Smooth muscle cell of the brain vasculature (primary cell): ENCODE results near the gene TMEM178B.
"Not testable (repeated sequence)": the region's sequence is repeated elsewhere in the genome, so short reads cannot be mapped to it uniquely, and the experiment has no call there.

Source experiments
- DNase-seq: peaks from one replicate; pipeline ENCODE4 v3.0.0-alpha.2; 2012; ENCODE audit warnings: low read depth, low spot score

Gene TMEM178B

GRCh38 chr7:141387521-141388217 is 313.8 kb downstream of the TMEM178B start:
- no peak for DNase-seq

DNA sequence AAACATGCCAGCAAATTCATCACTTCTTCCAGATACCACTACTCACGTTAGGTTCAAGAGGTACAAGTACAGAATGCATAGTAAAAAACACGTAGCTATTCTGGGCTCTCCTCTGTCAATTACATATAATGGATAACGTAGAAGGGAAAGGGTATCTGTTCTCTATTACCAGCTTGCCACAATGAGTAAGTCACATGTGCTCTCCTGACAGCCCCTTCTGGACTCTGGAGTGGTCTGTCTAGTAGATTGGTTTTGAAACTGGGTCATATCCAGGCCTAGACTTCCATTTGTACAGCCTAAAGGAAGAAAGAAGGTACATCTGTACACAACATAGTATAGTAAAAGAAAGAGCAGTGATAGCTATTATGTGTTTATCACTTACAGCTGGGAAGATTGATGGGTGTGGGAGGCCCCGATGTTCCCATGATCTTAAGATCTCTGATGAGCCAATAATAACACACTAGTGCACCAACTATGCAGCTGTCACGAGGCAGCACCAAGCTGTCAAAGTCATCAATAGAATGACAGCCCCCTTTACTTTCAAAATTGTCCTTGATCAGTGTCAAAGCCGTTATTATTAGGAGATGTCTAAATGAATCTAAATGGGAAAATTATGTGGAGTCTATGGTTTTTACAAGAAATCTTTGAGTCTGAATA is 315.4 kb downstream of the TMEM178B start:
- DNase-seq = no peak

GRCh38 chr7:141390339-141390738 is 316.5 kb downstream of the TMEM178B start:
- no peak for DNase-seq

DNA sequence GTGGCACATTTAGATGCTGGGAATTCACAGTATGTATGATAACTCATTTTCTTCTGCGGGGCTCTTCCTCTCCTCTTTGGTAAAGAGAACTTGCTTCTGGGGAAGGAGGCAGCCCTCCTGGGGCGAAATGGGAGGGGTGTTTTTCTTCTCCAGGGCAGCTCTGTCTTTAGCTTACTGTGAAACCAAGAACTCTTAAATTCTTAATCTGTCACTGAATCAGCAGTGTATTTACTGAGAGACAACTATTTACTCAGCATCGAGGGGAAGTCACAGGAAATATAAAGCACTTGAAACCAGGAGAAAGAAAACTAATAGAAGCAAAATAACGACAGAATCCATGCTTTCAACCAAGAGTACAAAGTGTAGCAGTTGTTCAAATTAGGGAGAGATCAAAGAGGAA is 319.2 kb downstream of the TMEM178B start:
- DNase-seq = no peak

DNA sequence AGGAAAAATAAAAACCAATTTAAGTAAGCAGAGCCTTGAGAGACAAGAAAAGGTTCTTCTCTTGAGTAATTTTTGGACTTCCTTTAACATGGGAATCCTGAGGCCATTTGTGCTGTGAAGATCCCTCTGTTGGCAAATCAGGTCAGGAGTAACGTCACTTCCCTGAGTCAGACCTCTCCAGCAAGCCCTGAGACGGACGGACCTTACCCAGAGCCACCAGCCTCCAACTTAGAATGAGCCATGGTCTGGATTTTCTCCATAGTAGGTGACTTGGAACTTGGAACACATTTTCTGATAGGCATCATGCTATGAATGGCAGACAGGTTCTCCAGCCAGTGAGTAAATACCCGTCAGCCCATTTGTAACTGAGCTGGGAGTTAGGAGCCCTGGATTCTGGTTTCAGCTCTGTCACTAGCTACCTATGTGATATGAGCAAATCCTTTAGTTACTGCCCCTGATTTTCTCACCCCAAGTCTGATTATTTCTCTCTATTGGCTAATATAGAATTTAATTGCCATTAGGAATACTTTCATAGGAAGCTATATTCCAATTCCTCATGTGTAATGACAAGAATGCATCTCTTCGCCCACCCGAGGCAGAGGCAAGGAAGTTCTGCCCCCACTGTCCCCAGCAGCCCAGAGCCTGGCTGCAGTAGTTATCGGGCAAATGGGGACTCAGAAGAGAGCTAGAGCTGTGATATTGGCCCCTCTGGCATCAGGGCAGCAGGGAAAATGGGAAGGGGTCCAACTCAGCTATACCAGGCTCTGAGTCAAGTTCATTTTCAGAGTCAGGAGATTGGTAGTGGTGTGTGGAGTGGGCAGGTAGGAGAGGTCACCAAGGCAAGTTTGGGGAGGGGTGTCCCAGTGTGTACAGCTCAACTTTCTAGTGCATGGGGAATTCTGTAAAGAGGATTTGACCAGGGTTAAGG is 323.6 kb downstream of the TMEM178B start:
- DNase-seq = no peak

DNA sequence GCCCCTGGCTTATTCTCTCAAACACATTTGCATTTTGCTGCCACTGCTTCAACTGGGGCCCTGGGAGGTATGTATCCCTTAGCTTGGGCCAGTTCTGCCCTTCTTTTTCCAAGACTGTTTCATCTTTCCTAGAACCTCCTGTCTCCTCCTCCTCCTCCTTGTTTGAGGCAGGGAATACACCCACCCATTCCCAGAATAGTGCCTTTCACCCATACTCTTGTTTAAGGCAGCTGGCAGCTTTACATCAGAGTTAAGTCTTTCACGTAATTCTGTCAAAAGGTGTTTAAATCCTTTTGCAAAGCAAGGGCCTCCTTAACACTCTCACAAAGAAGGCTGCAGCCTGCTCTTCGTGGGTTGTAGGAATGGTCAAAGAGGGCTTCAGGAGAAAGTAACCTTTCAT is 326.5 kb downstream of the TMEM178B start:
- no peak for DNase-seq

DNA sequence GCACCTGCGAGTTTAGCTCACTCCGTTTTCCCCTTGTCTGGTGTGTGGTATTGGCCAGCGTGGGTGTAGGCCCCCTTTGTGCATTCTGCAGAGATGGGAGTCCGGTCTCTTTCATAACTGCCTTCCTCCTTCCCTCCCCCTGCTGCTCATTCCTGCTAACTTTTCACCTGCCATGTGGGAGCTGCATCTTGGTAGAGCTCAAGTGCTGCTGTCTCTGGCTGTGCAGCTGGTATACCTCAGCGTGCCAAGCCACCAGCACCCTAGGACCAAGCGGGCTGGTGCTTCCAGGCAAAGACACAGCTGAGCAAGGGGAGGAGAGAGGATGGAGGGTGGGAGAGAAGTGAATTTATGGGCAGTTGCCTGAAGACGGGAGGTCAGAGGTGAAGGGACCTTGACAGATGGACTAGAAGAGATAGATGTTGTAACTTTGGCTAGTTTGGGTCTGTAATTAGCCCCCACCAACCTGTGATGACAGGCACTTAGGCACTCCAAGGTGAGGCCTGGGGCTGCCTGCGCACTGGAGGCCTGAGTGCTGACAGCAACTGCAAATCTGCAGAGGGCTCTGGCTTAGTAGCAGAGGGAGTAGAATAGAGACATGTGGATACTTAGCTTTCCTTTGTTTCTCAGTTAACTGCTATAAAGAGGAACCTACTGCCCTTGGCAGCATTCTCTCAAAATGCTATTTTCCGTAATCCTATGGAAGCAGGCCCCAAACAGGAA is 328.6 kb downstream of the TMEM178B start:
- DNase-seq = no peak

DNA sequence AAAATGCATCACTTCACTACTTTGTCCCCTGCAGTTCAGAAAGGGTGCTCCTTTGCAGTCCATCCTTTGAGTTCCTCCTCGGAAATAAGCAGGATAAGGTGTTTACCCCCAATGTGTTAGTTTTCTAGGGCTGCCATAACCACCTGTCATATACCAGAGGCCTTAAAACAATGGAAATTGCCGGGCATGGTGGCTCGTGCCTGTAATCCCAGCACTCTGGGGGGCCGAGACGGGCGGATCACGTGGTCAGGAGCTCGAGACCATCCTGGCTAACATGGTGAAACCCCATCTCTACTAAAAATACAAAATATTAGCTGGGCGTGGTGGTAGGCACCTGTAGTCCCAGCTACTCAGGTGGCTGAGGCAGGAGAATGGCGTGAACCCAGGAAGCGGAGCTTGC is 330.0 kb downstream of the TMEM178B start:
- DNase-seq = not testable (repeated sequence)

DNA sequence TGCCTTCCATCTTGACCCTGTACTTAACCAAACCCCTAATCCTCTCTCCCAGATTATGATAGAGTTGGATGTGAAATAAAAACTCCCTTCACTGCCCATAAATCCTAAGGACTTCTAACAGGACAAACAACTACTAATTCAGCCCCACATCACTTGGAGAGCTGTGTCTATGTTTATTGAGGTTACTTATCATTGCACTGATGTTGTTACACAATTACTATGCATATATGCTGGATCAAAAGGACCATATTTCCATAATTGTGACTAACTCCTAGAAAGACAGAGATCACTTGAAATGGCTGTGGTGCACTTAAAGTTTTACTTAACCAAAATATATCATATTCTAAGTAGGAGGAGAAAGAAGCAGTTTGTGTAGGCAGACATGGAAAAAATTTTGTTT is 332.5 kb downstream of the TMEM178B start:
- no peak for DNase-seq

DNA sequence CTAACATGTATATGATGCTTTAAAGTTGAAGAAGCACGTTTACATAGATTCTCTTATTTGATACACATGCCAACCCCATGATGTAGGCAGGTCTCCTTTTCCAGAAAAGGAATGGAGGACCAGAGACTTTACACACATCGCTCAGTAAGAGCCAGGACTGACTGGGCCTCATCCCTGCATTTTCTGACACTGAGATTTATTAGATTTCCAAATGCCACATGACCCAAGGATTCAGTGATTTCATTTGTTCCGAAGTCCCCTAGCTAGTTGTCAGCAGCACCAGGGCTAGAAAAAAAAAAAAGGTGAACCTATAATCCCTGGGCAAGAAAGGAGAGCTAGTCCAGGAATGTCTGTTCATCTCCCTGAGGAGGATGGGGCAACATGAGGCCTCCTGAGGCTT is 334.0 kb downstream of the TMEM178B start:
- DNase-seq = no peak

DNA sequence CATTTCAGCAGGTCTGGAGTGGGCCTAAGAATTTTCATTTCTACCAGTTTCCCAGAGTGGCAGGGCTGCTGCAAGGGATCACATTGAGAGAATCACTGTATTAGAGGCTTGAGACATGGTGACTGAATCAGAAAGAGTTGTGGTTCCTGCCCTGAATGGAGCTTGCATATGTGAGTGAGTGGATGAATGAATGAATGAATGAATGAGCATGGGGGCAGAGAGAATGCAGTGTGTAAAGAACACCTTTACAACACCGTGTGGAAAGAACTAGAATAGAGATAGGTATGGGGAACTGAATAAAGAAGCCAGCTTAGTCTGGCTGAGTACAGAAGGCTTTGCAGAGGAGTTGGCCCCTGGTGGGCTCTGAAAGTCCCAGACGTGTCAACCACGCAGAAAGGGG is 334.6 kb downstream of the TMEM178B start:
- no peak for DNase-seq

DNA sequence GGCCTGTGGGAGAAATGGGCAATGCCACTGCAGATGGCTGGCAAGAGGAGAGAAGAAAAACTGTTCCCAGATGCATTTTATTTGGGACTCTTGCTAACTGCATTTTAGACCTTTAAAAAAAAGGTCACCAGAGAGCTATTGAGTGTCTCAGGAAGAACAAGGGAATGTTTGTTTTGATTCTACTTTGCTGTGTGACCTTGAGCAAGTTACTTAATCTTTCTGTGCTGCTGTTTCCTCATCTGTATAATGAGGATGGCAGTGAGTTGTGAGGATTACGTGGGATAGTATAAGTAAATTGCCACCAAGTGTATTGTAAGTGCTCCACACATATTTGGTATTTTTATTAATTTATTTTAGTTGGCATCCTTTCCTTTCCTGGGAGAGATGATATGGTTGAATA is 335.4 kb downstream of the TMEM178B start:
- no peak for DNase-seq

DNA sequence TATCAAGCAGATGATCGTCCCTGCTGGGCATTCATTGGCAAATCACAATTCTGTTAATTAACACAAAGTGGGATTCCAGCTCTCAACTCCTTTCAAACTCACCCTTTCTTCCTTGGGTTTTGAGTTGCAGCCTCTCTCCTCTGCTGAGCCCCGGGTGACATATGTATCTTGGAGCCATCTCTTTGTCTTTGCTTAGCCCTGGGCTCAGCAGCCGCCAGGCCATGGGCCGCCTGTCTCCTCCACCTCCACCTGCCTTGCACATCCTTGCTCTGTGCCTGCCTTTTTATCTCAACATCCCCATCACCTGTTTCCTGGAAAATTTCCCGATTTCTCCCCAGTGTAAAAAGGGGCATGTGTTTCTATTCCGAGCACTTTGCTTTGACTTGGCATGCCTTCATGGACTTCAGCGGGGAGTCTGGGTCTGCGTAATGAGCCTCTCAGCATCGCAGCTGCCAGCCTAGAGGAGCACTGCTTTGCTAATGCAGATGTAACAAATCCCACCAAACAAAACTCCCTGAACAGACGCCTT is 336.0 kb downstream of the TMEM178B start:
- DNase-seq = no peak

DNA sequence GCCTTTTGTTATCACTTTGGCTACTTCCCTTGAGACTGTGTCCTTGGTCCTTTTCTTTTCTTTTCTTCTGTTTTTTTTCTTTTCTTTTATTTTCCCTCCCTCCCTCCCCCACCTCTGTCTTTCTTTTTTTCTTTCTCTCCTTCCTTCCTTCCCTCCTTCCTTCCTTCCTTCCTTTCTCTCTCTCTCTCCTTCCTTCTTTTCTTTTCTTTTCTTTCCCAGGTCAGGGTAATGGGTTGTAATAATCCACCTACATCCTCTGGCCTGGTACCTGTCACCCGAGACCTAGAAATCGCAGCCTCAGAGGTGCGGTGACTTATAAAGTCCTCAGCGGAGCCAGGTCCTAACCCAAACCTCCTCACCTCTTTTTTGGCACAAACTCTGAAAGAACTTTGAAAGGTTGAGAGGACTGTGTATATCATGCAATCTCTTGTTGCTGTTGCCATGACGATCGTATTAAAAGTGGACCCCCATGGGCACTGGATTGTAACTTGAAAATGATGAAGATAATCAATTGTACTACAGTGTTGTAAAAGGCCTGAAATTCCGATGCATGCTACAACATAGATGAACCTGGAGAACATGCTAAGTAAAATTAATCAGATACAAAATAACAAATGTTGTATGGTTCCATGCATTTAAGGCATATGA is 336.6 kb downstream of the TMEM178B start:
- no peak for DNase-seq

DNA sequence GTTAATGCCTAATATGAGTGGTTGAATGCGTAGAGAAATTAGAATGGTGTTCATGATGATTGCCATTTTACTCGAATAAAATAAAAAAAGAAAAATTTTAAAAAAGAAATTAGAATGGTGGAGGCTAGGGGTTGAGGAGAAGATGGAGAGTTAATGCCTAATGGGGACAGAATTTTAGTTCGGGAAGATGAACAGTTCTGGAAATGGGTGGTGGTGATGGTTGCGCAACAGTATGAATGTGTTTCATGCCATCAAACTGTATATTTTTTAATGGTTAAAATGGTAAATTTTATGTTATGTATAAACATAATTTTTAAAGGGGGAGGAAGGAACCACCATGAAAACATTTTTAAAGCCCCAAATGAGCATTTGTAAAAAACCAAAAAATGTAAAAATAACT is 337.3 kb downstream of the TMEM178B start:
- no peak for DNase-seq

DNA sequence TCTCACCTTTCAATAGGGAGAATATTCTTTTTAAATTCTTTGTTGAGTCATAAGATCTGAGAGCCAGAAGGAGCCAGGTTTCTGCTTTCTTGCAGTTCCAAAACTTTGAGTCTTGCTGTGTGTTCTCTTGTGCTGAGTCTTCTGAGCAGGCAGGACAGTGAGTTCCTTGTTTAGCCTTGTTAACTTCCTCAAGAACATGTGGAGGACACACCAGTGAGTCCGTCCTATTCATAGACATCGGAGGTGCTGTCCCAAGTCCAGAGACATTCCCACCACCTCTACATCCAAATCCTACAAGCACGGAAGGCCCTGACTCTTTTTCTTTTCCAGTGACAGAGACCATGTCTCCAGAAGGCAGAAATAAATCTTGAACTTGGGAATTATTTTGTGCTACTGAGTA is 342.1 kb downstream of the TMEM178B start:
- no peak for DNase-seq

- no peak for DNase-seq
Observed at GRCh38 chr7:141416650-141417270, 342.9 kb downstream of the TMEM178B start.

- no peak for DNase-seq
Observed at GRCh38 chr7:141417506-141417905, 343.6 kb downstream of the TMEM178B start.

- no peak for DNase-seq
Observed at GRCh38 chr7:141418066-141418465, 344.2 kb downstream of the TMEM178B start.

DNA sequence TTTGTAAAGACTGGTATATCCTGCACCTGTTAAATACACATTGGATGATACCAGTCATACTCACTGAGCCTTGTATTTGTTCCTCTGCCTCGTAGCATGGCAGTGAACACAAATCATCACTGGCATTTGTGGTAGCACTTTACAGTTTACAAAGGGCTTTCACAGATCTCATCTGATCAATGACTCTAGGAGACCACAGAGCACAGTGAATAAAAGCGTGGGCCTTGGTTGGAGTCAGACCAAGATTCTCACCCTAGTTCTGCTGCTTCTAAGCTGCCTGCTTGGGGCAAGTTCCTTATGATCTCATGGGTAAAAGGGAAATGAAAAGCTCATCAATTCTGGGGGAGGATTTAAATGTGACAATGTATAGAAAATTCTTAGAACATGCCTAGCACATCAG is 347.4 kb downstream of the TMEM178B start:
- DNase-seq = no peak

DNA sequence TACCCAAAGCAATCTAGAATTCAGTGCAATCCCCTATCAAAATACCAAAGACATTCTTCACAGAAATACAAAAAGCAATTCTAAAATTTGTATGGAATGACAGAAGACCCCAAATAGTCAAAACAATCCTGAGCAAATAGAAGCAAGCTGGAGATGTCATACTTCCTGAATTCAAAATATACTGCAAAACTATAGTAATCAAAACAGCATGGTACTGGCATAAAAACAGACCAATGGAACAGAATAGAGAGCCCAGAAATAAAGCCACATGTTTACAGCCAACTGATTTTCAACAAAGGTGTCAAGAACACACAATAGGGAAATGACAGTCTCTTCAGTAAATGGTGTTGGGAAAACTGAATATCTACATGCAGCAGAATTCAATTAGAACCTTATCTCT is 353.3 kb downstream of the TMEM178B start:
- DNase-seq = no peak
